ENCODE data around the gene SLC5A1.

SLC5A1 gene

GRCh38 chr22:32042924-32043323 is at the start of gene SLC5A1:
TSS of gene SLC5A1 (plus strand) at chr22:32043261. CDS start at chr22:32043282, 21 bp downstream.
- H3K4me1 ChIP-seq (ENCODE audit: control insufficient read depth, insufficient read depth, low read length), result no peaks in the 10 kb centered on the region
- H3K27ac ChIP-seq (ENCODE audit: low read depth, low read length), result no peak within 1 kb of the TSS
- H3K27me3 ChIP-seq (ENCODE audit: control insufficient read depth, insufficient read depth, low read length), result peaks cover 5% of the 10 kb centered on the region
- no peak within 1 kb of the TSS for H3K4me3 ChIP-seq (ENCODE audit: low read length)
- no peaks in the 10 kb centered on the region for H3K36me3 ChIP-seq (ENCODE audit: control insufficient read depth, insufficient read depth, low read length)
- H3K9ac ChIP-seq (ENCODE audit: low read length), result no peak within 1 kb of the TSS

GRCh38 chr22:31995046-31995445 is 48.0 kb upstream of the SLC5A1 start:
- Histone ChIP-seq H3K27me3 (ENCODE audit: control insufficient read depth, insufficient read depth, low read length) (no peaks in the 10 kb centered on the region), H3K9ac (ENCODE audit: low read length) (no peak overlapping the region), H3K36me3 (ENCODE audit: control insufficient read depth, insufficient read depth, low read length) (no peaks in the 10 kb centered on the region), H3K4me3 (ENCODE audit: low read length) (no peak overlapping the region), H3K27ac (ENCODE audit: low read depth, low read length) (no peak overlapping the region), H3K4me1 (ENCODE audit: control insufficient read depth, insufficient read depth, low read length) (no peaks in the 10 kb centered on the region)

GRCh38 chr22:31995807-31996206 is 47.3 kb upstream of the SLC5A1 start:
- H3K4me1 ChIP-seq (ENCODE audit: control insufficient read depth, insufficient read depth, low read length), result no peaks in the 10 kb centered on the region
- no peak overlapping the region for H3K27ac ChIP-seq (ENCODE audit: low read depth, low read length)
- no peak overlapping the region for H3K4me3 ChIP-seq (ENCODE audit: low read length)
- no peak overlapping the region for H3K9ac ChIP-seq (ENCODE audit: low read length)
- H3K36me3 ChIP-seq (ENCODE audit: control insufficient read depth, insufficient read depth, low read length), result no peaks in the 10 kb centered on the region
- no peaks in the 10 kb centered on the region for H3K27me3 ChIP-seq (ENCODE audit: control insufficient read depth, insufficient read depth, low read length)

- no peaks in the 10 kb centered on the region for H3K36me3 ChIP-seq (ENCODE audit: control insufficient read depth, insufficient read depth, low read length)
- no peaks in the 10 kb centered on the region for H3K27me3 ChIP-seq (ENCODE audit: control insufficient read depth, insufficient read depth, low read length)
- no peaks in the 10 kb centered on the region for H3K4me1 ChIP-seq (ENCODE audit: control insufficient read depth, insufficient read depth, low read length)
- H3K4me3 ChIP-seq (ENCODE audit: low read length), result no peak overlapping the region
- H3K27ac ChIP-seq (ENCODE audit: low read depth, low read length), result no peak overlapping the region
- no peak overlapping the region for H3K9ac ChIP-seq (ENCODE audit: low read length)
Observed at GRCh38 chr22:31998784-31999385, 44.2 kb upstream of the SLC5A1 start.

- H3K36me3 ChIP-seq (ENCODE audit: control insufficient read depth, insufficient read depth, low read length), result no peaks in the 10 kb centered on the region
- no peaks in the 10 kb centered on the region for H3K4me1 ChIP-seq (ENCODE audit: control insufficient read depth, insufficient read depth, low read length)
- no peaks in the 10 kb centered on the region for H3K27me3 ChIP-seq (ENCODE audit: control insufficient read depth, insufficient read depth, low read length)
- no peak overlapping the region for H3K27ac ChIP-seq (ENCODE audit: low read depth, low read length)
- H3K4me3 ChIP-seq (ENCODE audit: low read length), result no peak overlapping the region
- H3K9ac ChIP-seq (ENCODE audit: low read length), result no peak overlapping the region
Observed at GRCh38 chr22:32000181-32000580, 42.9 kb upstream of the SLC5A1 start.

- no peak overlapping the region for H3K27ac ChIP-seq (ENCODE audit: low read depth, low read length)
- no peaks in the 10 kb centered on the region for H3K4me1 ChIP-seq (ENCODE audit: control insufficient read depth, insufficient read depth, low read length)
- no peaks in the 10 kb centered on the region for H3K36me3 ChIP-seq (ENCODE audit: control insufficient read depth, insufficient read depth, low read length)
- H3K27me3 ChIP-seq (ENCODE audit: control insufficient read depth, insufficient read depth, low read length), result no peaks in the 10 kb centered on the region
- no peak overlapping the region for H3K9ac ChIP-seq (ENCODE audit: low read length)
- H3K4me3 ChIP-seq (ENCODE audit: low read length), result no peak overlapping the region
Observed at GRCh38 chr22:32005453-32005852, 37.6 kb upstream of the SLC5A1 start.

- H3K27ac ChIP-seq (ENCODE audit: low read depth, low read length), result no peak overlapping the region
- no peak overlapping the region for H3K4me3 ChIP-seq (ENCODE audit: low read length)
- no peaks in the 10 kb centered on the region for H3K27me3 ChIP-seq (ENCODE audit: control insufficient read depth, insufficient read depth, low read length)
- no peaks in the 10 kb centered on the region for H3K4me1 ChIP-seq (ENCODE audit: control insufficient read depth, insufficient read depth, low read length)
- H3K9ac ChIP-seq (ENCODE audit: low read length), result no peak overlapping the region
- no peaks in the 10 kb centered on the region for H3K36me3 ChIP-seq (ENCODE audit: control insufficient read depth, insufficient read depth, low read length)
Observed at GRCh38 chr22:32013200-32013599, 29.9 kb upstream of the SLC5A1 start.

- no peaks in the 10 kb centered on the region for H3K27me3 ChIP-seq (ENCODE audit: control insufficient read depth, insufficient read depth, low read length)
- H3K27ac ChIP-seq (ENCODE audit: low read depth, low read length), result no peak overlapping the region
- no peak overlapping the region for H3K9ac ChIP-seq (ENCODE audit: low read length)
- no peaks in the 10 kb centered on the region for H3K36me3 ChIP-seq (ENCODE audit: control insufficient read depth, insufficient read depth, low read length)
- H3K4me1 ChIP-seq (ENCODE audit: control insufficient read depth, insufficient read depth, low read length), result no peaks in the 10 kb centered on the region
- no peak overlapping the region for H3K4me3 ChIP-seq (ENCODE audit: low read length)
Observed at GRCh38 chr22:32016081-32016480, 27.0 kb upstream of the SLC5A1 start.

GRCh38 chr22:32018056-32018455 is 25.0 kb upstream of the SLC5A1 start:
- no peak overlapping the region for H3K27ac ChIP-seq (ENCODE audit: low read depth, low read length)
- no peak overlapping the region for H3K9ac ChIP-seq (ENCODE audit: low read length)
- H3K27me3 ChIP-seq (ENCODE audit: control insufficient read depth, insufficient read depth, low read length), result no peaks in the 10 kb centered on the region
- no peaks in the 10 kb centered on the region for H3K4me1 ChIP-seq (ENCODE audit: control insufficient read depth, insufficient read depth, low read length)
- no peak overlapping the region for H3K4me3 ChIP-seq (ENCODE audit: low read length)
- no peaks in the 10 kb centered on the region for H3K36me3 ChIP-seq (ENCODE audit: control insufficient read depth, insufficient read depth, low read length)

- Histone ChIP-seq H3K9ac (ENCODE audit: low read length) (no peak overlapping the region), H3K4me1 (ENCODE audit: control insufficient read depth, insufficient read depth, low read length) (no peaks in the 10 kb centered on the region), H3K4me3 (ENCODE audit: low read length) (no peak overlapping the region), H3K36me3 (ENCODE audit: control insufficient read depth, insufficient read depth, low read length) (no peaks in the 10 kb centered on the region), H3K27me3 (ENCODE audit: control insufficient read depth, insufficient read depth, low read length) (no peaks in the 10 kb centered on the region), H3K27ac (ENCODE audit: low read depth, low read length) (no peak overlapping the region)
Observed at GRCh38 chr22:32020117-32020516, 22.9 kb upstream of the SLC5A1 start.

- Histone ChIP-seq H3K36me3 (ENCODE audit: control insufficient read depth, insufficient read depth, low read length) (no peaks in the 10 kb centered on the region), H3K4me3 (ENCODE audit: low read length) (no peak overlapping the region), H3K27me3 (ENCODE audit: control insufficient read depth, insufficient read depth, low read length) (no peaks in the 10 kb centered on the region), H3K9ac (ENCODE audit: low read length) (no peak overlapping the region), H3K27ac (ENCODE audit: low read depth, low read length) (no peak overlapping the region), H3K4me1 (ENCODE audit: control insufficient read depth, insufficient read depth, low read length) (no peaks in the 10 kb centered on the region)
Observed at GRCh38 chr22:32021716-32022115, 21.3 kb upstream of the SLC5A1 start.

- Histone ChIP-seq H3K27me3 (ENCODE audit: control insufficient read depth, insufficient read depth, low read length) (no peaks in the 10 kb centered on the region), H3K4me3 (ENCODE audit: low read length) (no peak overlapping the region), H3K9ac (ENCODE audit: low read length) (no peak overlapping the region), H3K27ac (ENCODE audit: low read depth, low read length) (no peak overlapping the region), H3K4me1 (ENCODE audit: control insufficient read depth, insufficient read depth, low read length) (no peaks in the 10 kb centered on the region), H3K36me3 (ENCODE audit: control insufficient read depth, insufficient read depth, low read length) (no peaks in the 10 kb centered on the region)
Observed at GRCh38 chr22:32023251-32023827, 19.7 kb upstream of the SLC5A1 start.

GRCh38 chr22:32024796-32025195 is 18.3 kb upstream of the SLC5A1 start:
- H3K27me3 ChIP-seq (ENCODE audit: control insufficient read depth, insufficient read depth, low read length), result no peaks in the 10 kb centered on the region
- no peak overlapping the region for H3K27ac ChIP-seq (ENCODE audit: low read depth, low read length)
- no peaks in the 10 kb centered on the region for H3K36me3 ChIP-seq (ENCODE audit: control insufficient read depth, insufficient read depth, low read length)
- no peak overlapping the region for H3K9ac ChIP-seq (ENCODE audit: low read length)
- H3K4me3 ChIP-seq (ENCODE audit: low read length), result no peak overlapping the region
- H3K4me1 ChIP-seq (ENCODE audit: control insufficient read depth, insufficient read depth, low read length), result no peaks in the 10 kb centered on the region

Data from rectal smooth muscle tissue (tissue), 1 donor.